Prostate gland (tissue), 2 donors: ENCODE results near the gene CBLL2.

ENCODE experiments used
- POLR2A ChIP-seq: fragments of 450-650 bp; IDR thresholded peaks from one replicate; pipeline ENCODE4 v1.6.1; 2016; ENCODE audit warnings: antibody characterized with exemption, mild to moderate bottlenecking
- POLR2AphosphoS5 ChIP-seq: sonication (generic); formaldehyde crosslinking; IDR thresholded peaks from one replicate; pipeline ENCODE4 v1.6.1; 2017; ENCODE audit warnings: antibody characterized with exemption
- TF ChIP-seq, protein P1 (sequence below), 4 experiments: fragments of 200-600 bp in 2 of 4; fragments of 450-650 bp in 2 of 4; sonication (generic) in 2 of 4; IDR thresholded peaks; 1 replicate in 3 of 4; 2 replicates in 1 of 4; pipeline ENCODE4 v1.5.1; 2016 to 2019; ENCODE audit warnings: antibody characterized with exemption in 4 of 4, mild to moderate bottlenecking in 2 of 4, moderate library complexity in 2 of 4

DNA sequence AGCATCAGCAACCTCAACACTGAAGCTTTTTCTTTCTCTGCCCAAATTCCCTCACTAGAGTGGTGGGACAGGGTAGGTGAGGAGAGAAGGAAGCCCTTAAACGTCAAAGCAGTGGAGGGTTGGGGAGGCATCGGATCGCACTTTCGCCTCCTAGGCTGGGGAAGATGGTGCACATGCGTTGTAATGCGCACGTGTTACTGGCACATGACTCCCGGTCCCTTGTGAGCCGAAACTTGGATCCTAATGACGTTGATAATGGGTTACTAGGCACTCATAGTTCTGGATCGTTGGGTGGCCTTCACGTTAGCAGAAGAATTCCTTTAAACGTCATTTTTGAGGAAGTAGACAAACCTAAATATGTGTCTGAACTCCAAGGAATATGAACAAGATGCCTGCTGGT, at the start of gene CBLL2:
- TF ChIP-seq, protein P1, sequence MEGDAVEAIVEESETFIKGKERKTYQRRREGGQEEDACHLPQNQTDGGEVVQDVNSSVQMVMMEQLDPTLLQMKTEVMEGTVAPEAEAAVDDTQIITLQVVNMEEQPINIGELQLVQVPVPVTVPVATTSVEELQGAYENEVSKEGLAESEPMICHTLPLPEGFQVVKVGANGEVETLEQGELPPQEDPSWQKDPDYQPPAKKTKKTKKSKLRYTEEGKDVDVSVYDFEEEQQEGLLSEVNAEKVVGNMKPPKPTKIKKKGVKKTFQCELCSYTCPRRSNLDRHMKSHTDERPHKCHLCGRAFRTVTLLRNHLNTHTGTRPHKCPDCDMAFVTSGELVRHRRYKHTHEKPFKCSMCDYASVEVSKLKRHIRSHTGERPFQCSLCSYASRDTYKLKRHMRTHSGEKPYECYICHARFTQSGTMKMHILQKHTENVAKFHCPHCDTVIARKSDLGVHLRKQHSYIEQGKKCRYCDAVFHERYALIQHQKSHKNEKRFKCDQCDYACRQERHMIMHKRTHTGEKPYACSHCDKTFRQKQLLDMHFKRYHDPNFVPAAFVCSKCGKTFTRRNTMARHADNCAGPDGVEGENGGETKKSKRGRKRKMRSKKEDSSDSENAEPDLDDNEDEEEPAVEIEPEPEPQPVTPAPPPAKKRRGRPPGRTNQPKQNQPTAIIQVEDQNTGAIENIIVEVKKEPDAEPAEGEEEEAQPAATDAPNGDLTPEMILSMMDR (IDR thresholded peaks at IDR 0.05): no peak
- TF ChIP-seq POLR2A (no peak), POLR2AphosphoS5 (no peak)
